ENCODE measurements around the gene PTGR1. TPM values are rescaled to one million over a fixed set of nuclear protein-coding genes. Genes with fewer than 3 reads are reported as not detected.
A peak's percentile ranks its signal among the peaks of the same experiment; 100 is the strongest.

Gene PTGR1
- total and polyA plus RNA-seq, 7 experiments from 2014 or later, result 0.21 to 0.92 (median 0.50) TPM; not detected in 3

DNA sequence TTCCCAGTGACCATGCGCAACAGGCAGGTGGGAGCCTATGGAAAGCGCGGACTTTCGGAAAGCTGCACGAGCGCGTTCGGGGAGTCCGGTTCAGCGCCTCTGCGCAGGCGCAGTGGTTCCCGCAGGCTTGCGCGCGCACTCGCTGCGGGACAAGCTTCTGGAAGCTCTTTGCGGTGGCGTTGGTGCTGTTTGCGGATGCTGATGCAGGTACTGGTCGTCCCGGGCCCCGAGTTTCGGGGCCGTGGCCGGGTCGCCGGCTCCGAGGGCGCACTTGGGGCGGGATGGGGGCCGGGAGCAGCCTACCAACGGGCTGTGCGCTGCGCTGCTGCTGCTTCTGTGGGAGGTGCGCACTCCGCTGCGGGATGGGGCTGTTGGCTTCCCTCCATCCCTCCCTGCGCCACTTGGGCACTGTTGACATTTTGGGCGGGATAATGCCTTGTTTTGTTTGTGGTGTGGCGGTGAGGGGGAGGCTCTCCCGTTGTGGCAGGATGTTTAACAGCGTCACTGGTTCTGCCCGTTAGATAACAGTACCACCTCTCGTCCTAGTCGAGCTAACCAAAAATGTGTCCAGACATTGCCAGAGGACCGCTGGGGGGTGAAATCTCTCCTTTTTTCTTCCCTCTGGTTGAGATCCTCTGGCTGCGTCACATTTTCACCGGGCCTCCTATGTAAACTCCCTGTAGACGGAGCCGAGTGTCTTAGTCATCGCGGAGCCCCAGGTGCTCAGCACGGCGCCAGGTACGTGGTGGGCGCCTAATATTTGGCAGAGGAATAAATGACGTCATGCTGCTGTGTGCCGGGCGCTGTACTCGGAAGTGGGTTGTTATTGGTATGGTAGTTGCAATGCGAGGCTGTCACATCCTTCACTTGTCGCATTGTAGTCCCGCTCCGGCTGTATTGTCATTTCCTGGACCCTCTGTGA is 74.1 kb downstream of the PTGR1 start, which contains the start of gene ZNF483:
Gene ZNF483, plus strand, starts transcription at position 124 of the 922 bp plus-strand sequence. CDS start 2,217 bp downstream, outside the sequence.
- peaks cover 0 to 15% (median 0%) of the 10 kb centered on the region in 3 experiments for H3K36me3 ChIP-seq (ENCODE audit: control insufficient read depth in 2 of 3, insufficient read depth in 3 of 3, low read length in 3 of 3)
- Mint-ChIP-seq H3K4me1 (peaks cover 16 to 31% (median 21%) of the 10 kb centered on the region in 7 donors), H3K27me3 (peaks cover 0 to 15% (median 5%) of the 10 kb centered on the region in 5 donors), H3K36me3 (peaks cover 5 to 29% (median 22%) of the 10 kb centered on the region in 5 donors), H3K4me3 (peak within 1 kb of the TSS; percentile 86 to 98 (median 92)), H3K27ac (peak within 1 kb of the TSS; percentile 90 to 99 (median 96)), H3K9me3 (peaks cover 0 to 23% (median 6%) of the 10 kb centered on the region in 11 donors)
- H3K4me1 ChIP-seq (ENCODE audit: control insufficient read depth in 2 of 2, insufficient read depth in 2 of 2, low read length in 2 of 2), result peaks cover 4 to 6% of the 10 kb centered on the region in 2 donors
- H3K27ac ChIP-seq (ENCODE audit: low read depth, low read length), result peak within 1 kb of the TSS; percentile 86
- no peaks in the 10 kb centered on the region for H3K27me3 ChIP-seq (ENCODE audit: control insufficient read depth in 2 of 2, insufficient read depth in 2 of 2, low read length in 2 of 2)
- peak within 1 kb of the TSS; percentile 84 for H3K4me3 ChIP-seq (ENCODE audit: low read length)
- ChIA-PET CTCF (no interaction called here), POLR2A (interaction anchor here (0.6 to 1.0 kb wide), 2 partner anchors 42 to 1326 kb away, joined by 3 to 11 read pairs; partner anchors contain the start of gene ECPAS)
- H3K9me3 ChIP-seq (ENCODE audit: control insufficient read depth in 2 of 3, low read length in 3 of 3), result no peaks in the 10 kb centered on the region
- intact Hi-C loops (cut with micrococcal nuclease), result loop anchor here (1.0 to 10.0 kb wide), 6 partner anchors 41 to 1271 kb away; partner anchors contain the start of genes DNAJC25 (in 2 of the 2), ECPAS (in 1 of the 2), PTGR1 (in 1 of the 2) and TXN (in 1 of the 2)
- ATAC-seq (peak; percentile 90), DNase-seq (peak; percentile 60 to 89 (median 75))

DNA sequence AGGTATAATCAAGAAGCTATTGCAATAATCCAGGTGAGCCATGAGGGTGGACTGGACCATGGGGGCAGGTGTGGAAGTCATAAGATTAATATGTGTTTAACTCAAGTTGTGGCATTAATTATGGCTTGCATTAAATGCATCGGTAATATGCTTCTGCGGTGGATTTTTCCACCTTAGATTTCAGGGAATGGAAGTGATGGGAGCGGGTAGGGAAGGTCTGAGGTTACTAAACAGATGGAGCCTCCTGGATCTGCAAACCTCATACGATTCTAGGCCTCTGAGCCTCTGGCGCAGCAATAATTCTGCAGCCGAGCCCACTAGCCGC is 74.8 kb downstream of the PTGR1 start:
- POLR2A ChIA-PET, result interaction anchor here (0.6 kb wide), 1 partner anchor 1326 kb away, joined by 3 read pairs; no protein-coding TSS in a partner anchor
- intact Hi-C loops (cut with micrococcal nuclease), result loop anchor here (1.0 to 10.0 kb wide), 6 partner anchors 40 to 1270 kb away; partner anchors contain the start of genes DNAJC25 (in 2 of the 2), ECPAS (in 1 of the 2), PTGR1 (in 1 of the 2) and TXN (in 1 of the 2)

DNA sequence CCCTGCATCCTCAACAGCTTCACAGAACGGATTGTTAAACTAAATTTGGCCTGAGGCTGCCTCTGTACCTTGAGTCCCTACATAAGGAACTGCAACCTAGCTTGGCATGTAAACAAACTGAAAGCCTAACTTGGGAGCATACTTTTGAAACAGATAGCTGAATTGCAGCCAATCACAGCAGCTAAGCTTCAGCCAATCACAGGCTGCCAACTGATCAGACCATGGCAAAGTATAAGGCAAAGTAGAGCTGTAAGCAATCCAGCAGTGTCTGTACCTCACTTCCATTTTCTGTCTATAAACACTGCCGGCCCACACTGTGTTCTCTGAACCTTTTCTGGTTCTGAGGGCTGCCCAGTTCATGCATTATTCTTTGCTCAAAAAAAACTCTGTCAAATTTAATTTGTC is 83.4 kb downstream of the PTGR1 start:
- DNase-seq (no peak), ATAC-seq (no peak)
- H3K27ac ChIP-seq (ENCODE audit: low read depth, low read length), result no peak overlapping the region
- no peak overlapping the region for H3K4me3 Mint-ChIP-seq
- H3K36me3 Mint-ChIP-seq, result peaks cover 0 to 5% (median 0%) of the 10 kb centered on the region in 5 donors
- H3K27ac Mint-ChIP-seq, result no peak overlapping the region
- no peaks in the 10 kb centered on the region for H3K27me3 ChIP-seq (ENCODE audit: control insufficient read depth in 2 of 2, insufficient read depth in 2 of 2, low read length in 2 of 2)
- H3K4me1 Mint-ChIP-seq, result peaks cover 0 to 3% (median 0%) of the 10 kb centered on the region in 7 donors
- POLR2A ChIA-PET, result no interaction called here
- intact Hi-C loops (cut with micrococcal nuclease), result no loop called here
- H3K9me3 ChIP-seq (ENCODE audit: control insufficient read depth in 2 of 3, low read length in 3 of 3), result no peaks in the 10 kb centered on the region
- peaks cover 0 to 16% (median 6%) of the 10 kb centered on the region in 11 donors for H3K9me3 Mint-ChIP-seq
- no peak overlapping the region for H3K4me3 ChIP-seq (ENCODE audit: low read length)
- H3K4me1 ChIP-seq (ENCODE audit: control insufficient read depth in 2 of 2, insufficient read depth in 2 of 2, low read length in 2 of 2), result no peaks in the 10 kb centered on the region
- no peaks in the 10 kb centered on the region for H3K36me3 ChIP-seq (ENCODE audit: control insufficient read depth in 2 of 3, insufficient read depth in 3 of 3, low read length in 3 of 3)
- H3K27me3 Mint-ChIP-seq, result peaks cover 0 to 11% (median 4%) of the 10 kb centered on the region in 5 donors
- CTCF ChIA-PET, result no interaction called here

More for the DNA sequence above, 74.8 kb downstream of the PTGR1 start:
- ATAC-seq (no peak), DNase-seq (no peak)
- Mint-ChIP-seq H3K27me3 (peaks cover 5 to 19% (median 6%) of the 10 kb centered on the region in 5 donors), H3K9me3 (peaks cover 0 to 17% (median 6%) of the 10 kb centered on the region in 11 donors), H3K4me1 (peaks cover 16 to 31% (median 21%) of the 10 kb centered on the region in 7 donors), H3K36me3 (peaks cover 5 to 25% (median 19%) of the 10 kb centered on the region in 5 donors), H3K4me3 (peak overlapping the region; percentile 86 to 98 (median 92)), H3K27ac (peak overlapping the region; percentile 70 to 99 (median 96))
- Histone ChIP-seq H3K9me3 (ENCODE audit: control insufficient read depth in 2 of 3, low read length in 3 of 3) (no peaks in the 10 kb centered on the region), H3K27me3 (ENCODE audit: control insufficient read depth in 2 of 2, insufficient read depth in 2 of 2, low read length in 2 of 2) (no peaks in the 10 kb centered on the region), H3K4me1 (ENCODE audit: control insufficient read depth in 2 of 2, insufficient read depth in 2 of 2, low read length in 2 of 2) (peaks cover 4 to 6% of the 10 kb centered on the region in 2 donors), H3K4me3 (ENCODE audit: low read length) (peak overlapping the region; percentile 84), H3K27ac (ENCODE audit: low read depth, low read length) (peak overlapping the region; percentile 86), H3K36me3 (ENCODE audit: control insufficient read depth in 2 of 3, insufficient read depth in 3 of 3, low read length in 3 of 3) (peaks cover 0 to 11% (median 0%) of the 10 kb centered on the region in 3 experiments)
- CTCF ChIA-PET, result no interaction called here

- H3K27ac ChIP-seq (ENCODE audit: low read depth, low read length), result no peak overlapping the region
- no peaks in the 10 kb centered on the region for H3K36me3 ChIP-seq (ENCODE audit: control insufficient read depth in 2 of 3, insufficient read depth in 3 of 3, low read length in 3 of 3)
- H3K36me3 Mint-ChIP-seq, result peaks cover 0 to 10% (median 0%) of the 10 kb centered on the region in 5 donors
- no peaks in the 10 kb centered on the region for H3K4me1 ChIP-seq (ENCODE audit: control insufficient read depth in 2 of 2, insufficient read depth in 2 of 2, low read length in 2 of 2)
- peaks cover 0 to 12% (median under 1%) of the 10 kb centered on the region in 5 donors for H3K27me3 Mint-ChIP-seq
- H3K4me3 ChIP-seq (ENCODE audit: low read length), result no peak overlapping the region
- H3K4me3 Mint-ChIP-seq, result no peak overlapping the region
- H3K27ac Mint-ChIP-seq, result no peak overlapping the region
- no peak for ATAC-seq
- H3K9me3 ChIP-seq (ENCODE audit: control insufficient read depth in 2 of 3, low read length in 3 of 3), result no peaks in the 10 kb centered on the region
- H3K27me3 ChIP-seq (ENCODE audit: control insufficient read depth in 2 of 2, insufficient read depth in 2 of 2, low read length in 2 of 2), result no peaks in the 10 kb centered on the region
- CTCF ChIA-PET, result interaction anchor here (0.6 kb wide), 1 partner anchor 560 kb away, joined by 3 read pairs; no protein-coding TSS in a partner anchor
- DNase-seq, result no peak
- POLR2A ChIA-PET, result no interaction called here
- H3K9me3 Mint-ChIP-seq, result peaks cover 0 to 24% (median 8%) of the 10 kb centered on the region in 11 donors
- intact Hi-C loops (cut with micrococcal nuclease), result no loop called here
- peaks cover 0 to 3% (median 0%) of the 10 kb centered on the region in 7 donors for H3K4me1 Mint-ChIP-seq
Observed at GRCh38 chr9:111514967-111515366, 84.5 kb downstream of the PTGR1 start.

Other genes with a start within 250 kb of the PTGR1 start
- gene ECPAS, start 115.3 kb downstream of the PTGR1 start, total RNA-seq, result 10 to 100 TPM; 35.4 to 86.1 (median 49.2) TPM
- 10 to 100 TPM in 1 of 2 donors, 1 to 10 TPM in 1; 6.8 to 13.4 TPM for gene ECPAS, start 115.3 kb downstream of the PTGR1 start, polyA plus RNA-seq
- 10 to 100 TPM in 4 of 5 experiments, 1 to 10 TPM in 1; 3.0 to 37.1 (median 16.0) TPM for gene ZNF483, start 74.5 kb downstream of the PTGR1 start, total RNA-seq
- 1 to 10 TPM; 6.8 to 8.3 TPM for gene ZNF483, start 74.5 kb downstream of the PTGR1 start, polyA plus RNA-seq
- gene DNAJC25, start 31.7 kb upstream of the PTGR1 start, total RNA-seq, result 1 to 10 TPM; 4.0 to 6.0 (median 5.2) TPM
- gene DNAJC25, start 31.7 kb upstream of the PTGR1 start, polyA plus RNA-seq, result 1 to 10 TPM; 1.7 to 1.9 TPM
- gene GNG10, start 62.0 kb upstream of the PTGR1 start, total RNA-seq, result 10 to 100 TPM in 4 of 5 experiments, 1 to 10 TPM in 1; 5.3 to 26.1 (median 12.2) TPM
- 10 to 100 TPM; 15.5 to 26.8 TPM for gene GNG10, start 62.0 kb upstream of the PTGR1 start, polyA plus RNA-seq
- not detected for gene SHOC1, start 195.3 kb upstream of the PTGR1 start, total RNA-seq
- gene SHOC1, start 195.3 kb upstream of the PTGR1 start, polyA plus RNA-seq, result not detected

All from naive thymus-derived CD4-positive, alpha-beta T cell (primary cell).